Stimulated activated CD4-positive, alpha-beta T cell treated with anti-CD3 and anti-CD28 coated beads, Interleukin-15, amount 100 ng/mL, for 1 hour (primary cell): Measurements from ENCODE around the gene CAPN13.

Experiments used
- DNase-seq, 2 donors: peaks; one replicate each; pipeline ENCODE4 v3.0.0-alpha.2; 2020; ENCODE audit warnings: low read depth in 1 of 2, low spot score in 1 of 2

The CAPN13 gene, protein sequence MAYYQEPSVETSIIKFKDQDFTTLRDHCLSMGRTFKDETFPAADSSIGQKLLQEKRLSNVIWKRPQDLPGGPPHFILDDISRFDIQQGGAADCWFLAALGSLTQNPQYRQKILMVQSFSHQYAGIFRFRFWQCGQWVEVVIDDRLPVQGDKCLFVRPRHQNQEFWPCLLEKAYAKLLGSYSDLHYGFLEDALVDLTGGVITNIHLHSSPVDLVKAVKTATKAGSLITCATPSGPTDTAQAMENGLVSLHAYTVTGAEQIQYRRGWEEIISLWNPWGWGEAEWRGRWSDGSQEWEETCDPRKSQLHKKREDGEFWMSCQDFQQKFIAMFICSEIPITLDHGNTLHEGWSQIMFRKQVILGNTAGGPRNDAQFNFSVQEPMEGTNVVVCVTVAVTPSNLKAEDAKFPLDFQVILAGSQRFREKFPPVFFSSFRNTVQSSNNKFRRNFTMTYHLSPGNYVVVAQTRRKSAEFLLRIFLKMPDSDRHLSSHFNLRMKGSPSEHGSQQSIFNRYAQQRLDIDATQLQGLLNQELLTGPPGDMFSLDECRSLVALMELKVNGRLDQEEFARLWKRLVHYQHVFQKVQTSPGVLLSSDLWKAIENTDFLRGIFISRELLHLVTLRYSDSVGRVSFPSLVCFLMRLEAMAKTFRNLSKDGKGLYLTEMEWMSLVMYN

DNA sequence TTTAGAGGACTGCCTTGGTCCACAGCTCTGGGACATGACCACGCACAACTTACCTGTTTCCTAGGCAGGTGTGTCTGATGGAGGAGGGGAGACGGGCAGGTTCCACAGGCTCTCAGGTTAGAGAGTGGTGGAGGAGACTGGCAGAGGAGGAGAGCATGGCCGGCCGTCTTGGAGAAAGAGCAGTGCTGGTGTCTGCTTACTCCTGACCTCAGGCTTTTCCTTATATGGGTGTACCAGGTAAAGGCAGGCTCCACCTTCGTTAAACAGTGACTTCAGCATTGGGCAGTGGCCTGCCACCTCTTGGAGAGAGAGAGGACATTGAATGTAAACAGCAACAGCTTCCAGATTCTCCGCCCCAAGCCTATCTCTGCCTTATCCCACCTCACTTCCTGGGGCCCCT, at the start of gene CAPN13:
Gene CAPN13, minus strand, starts transcription at position 198 of the 400 bp plus-strand sequence. CDS start 20,121 bp downstream, outside the sequence.
- no peak for DNase-seq

DNA sequence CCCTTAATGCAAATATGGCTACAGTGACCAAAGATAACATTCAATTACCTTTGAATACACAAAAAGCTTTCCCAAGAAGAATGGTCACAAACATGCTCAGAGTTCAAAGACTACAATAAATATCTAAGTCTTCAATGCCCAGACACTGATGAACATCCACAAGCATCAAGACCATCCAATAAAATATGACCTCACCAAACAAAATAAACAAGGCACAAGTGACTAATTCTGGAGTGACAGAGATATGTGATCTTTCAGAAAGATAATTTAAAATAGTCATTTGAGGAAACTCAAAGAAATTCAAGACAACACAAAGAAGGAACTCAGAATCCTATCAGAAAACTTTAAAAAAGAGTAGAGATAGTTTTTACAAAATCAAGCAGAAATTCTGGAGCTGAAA, 40.6 kb upstream of the CAPN13 start:
- DNase-seq = no peak

DNA sequence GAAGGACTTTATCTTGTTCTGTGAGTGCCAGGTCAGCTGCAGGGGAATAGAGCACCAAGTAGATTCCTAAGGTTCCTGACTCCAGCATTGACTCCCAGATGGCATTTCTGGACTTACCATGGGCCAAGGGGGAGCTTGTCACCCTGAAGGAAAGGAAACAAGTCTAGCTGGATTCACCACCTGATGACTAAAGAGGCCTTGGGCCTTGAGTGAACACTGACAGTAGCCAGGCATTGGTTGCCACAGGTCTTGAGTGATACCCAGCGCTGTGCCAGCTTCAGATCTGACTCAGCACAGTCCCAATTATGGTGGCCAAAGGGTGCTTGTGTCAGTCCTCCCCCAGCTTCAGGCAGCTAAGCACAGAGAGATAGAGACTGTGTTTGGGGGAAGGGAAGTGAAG, 40.1 kb upstream of the CAPN13 start:
- DNase-seq = no peak

DNA sequence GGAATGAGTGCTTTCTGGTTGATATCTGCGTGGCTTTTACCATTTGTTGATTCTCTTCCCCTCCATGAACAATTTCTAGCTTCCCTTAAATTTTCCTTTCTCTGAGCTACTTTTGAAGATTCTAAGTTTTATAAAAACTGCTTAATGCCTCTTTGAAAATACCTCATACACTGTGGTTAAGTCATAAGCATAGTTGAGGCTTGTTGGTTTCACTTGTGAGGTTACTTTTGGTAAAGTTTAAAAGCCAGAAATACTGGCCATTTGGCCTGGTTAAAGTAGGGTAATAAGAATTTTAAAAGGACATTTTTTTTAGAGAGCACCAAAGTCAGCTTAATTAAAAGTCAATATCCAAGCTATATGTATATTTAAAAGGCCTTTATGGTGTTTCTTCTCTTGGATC, 21.3 kb upstream of the CAPN13 start:
- DNase-seq = no peak

DNA sequence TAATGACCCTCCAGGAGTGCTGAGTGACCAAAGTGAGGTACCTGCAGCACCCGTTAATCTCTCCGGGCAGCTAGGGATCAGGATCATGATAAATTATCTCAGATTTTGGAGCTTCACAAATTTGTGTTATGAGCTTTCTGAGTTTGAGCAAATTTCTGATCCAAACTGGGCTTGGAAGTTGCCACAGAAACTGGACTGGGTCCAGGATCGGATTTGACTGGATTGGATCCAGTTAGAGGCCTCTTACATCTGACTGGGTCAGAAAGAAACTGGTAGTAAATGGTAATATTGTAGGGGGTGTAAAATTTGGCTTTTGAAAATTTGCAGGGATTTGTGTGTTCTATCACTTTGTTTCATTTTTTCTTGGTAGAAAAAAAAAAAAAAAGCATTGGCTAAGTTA, 19.7 kb upstream of the CAPN13 start:
- DNase-seq = no peak

DNA sequence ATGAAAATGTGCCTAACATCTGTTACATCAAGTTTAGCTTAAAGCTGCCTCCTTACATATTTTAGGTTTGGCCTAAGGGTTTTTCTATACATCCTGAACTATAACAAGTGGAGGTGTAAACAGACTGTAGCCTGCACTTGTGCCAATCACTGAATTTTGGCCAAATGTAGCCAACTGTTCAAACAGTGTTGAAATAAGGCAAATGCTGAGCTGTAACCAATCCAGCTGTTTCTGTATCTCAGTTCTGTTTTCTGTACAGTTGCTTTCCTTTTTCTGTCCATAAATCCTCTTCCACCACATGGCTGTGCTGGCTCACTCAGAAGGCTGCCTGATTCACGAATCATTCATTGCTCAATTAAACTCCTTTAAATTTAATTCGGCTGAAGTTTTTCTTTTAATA, 19.2 kb upstream of the CAPN13 start:
- DNase-seq = no peak

DNA sequence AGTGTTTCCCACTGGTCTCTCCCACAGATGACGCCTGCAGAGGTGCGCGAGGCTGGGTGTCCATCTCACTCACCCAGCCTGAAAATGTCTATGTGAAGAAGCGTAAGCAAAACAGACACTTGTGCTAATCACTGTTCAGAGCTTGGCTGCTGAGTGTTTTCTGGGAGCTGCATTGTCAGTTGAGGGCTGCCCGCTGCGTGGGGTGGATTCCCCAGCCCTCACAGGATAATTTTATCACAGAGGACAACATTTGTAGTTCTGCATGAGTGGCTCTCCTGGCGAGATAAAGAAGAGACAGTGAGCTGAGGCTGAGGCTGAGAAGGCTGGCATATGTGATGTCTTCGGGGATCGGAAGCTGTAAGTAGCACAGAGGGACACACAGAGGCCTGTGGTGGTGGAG, 16.2 kb upstream of the CAPN13 start:
- no peak for DNase-seq

DNA sequence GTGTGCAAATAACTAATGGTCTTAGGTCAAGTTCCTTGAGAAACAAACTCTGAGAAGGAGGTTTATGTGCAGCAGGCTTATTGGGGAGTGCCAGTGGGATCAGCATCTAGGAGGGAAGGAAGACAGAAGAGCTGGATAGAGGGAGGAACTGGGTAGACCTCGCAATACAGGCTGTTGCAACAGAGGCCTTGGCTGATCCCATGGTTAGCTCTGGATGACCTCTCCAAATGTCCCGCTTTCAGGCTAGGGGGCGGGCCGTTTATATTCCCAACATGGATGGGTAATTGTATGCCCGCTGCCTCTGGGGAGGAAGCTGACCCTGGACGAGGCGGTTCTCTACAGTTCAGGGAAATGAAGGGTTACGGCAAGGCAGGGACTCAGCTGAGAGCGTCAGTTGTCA, 14.7 kb upstream of the CAPN13 start:
- DNase-seq = no peak

DNA sequence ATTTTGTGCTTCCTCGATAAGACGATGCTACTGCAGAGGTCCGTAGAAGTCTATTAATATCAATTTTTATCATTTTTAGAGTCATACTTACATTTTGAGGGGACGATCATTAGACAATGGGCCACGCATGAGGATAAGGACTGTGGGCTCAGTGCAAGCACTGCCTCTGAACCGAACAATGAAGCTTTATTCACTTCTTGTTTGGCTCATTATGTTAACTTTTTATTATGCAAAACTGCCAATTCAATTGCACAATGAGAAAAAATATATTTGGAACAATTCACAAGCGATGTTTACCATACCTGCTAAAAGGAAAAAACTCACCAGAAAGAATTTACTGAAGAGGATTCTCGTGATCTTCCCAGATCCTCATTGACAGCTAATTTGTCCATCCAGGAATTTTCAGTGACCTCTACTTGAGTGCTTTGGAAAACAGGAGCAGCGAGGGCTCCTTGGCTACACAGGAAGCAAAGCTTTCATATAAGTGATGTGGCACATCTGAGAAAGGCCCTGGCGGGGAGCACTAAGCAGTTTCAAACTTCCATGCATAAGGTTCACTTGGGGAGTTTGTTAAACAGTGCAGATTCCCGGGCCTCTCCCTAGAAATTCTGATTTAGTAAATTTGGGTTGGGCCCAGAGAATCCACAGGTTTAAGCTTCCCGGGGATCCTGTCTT, 13.3 kb upstream of the CAPN13 start:
- DNase-seq = no peak

DNA sequence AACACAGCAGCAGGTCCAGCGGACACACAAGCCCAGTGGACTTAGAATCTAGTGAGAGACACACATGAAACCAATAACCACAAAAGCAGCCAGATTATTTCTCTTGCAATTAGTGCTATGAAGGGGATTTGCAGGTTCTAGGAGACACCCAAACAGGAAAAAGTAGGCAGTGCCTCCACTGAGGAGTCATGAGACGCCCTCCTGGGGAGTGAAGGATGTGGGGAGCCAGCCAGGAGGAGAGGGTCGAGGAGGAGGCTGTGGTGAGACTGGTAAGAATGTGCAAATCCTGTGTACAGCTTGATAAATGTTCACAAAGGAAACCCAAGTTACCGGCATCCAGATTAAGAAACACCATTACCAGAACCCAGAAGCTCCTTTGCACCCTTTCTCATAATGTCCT, 2.7 kb upstream of the CAPN13 start:
- DNase-seq = no peak

DNA sequence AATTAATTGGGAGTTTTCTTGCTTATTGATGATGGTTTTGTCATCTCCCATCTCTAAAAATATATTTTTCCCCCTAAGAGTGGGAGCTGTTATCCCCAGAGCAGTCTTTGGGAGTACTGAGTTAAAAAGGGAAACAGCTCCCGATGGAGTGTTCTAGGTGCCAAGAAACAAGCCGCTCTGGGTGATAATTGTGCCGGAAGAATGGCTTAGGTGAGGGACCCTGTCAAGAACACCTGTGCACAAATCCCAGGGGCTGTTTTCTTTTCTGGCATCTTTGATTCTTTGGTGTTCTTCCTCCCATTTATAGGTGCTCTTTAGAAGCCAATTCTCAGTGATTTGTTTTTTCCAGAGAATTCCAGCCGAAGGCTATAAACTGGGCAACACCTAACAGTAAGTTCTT, 1.4 kb upstream of the CAPN13 start:
- no peak for DNase-seq

DNA sequence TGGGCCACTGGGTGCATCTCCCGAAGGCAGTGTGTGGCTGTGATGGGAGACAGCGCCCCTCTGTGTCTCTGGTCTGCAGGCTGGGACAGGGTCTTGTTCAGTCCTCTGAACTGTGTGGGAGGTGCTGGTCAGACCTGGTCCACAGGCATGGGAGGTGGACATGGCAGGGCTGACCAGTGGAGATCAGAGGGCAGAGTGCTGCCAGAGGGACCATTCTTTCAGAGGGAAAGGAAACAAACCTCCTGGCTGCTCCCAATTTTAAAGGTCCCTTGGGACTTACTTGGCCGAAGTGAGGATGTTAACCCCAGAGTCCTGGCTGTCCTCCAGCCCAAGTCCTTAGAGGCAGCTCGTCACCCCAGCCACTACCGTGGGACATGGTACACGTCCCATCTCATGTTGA, 4.0 kb downstream of the CAPN13 start:
- DNase-seq = no peak

DNA sequence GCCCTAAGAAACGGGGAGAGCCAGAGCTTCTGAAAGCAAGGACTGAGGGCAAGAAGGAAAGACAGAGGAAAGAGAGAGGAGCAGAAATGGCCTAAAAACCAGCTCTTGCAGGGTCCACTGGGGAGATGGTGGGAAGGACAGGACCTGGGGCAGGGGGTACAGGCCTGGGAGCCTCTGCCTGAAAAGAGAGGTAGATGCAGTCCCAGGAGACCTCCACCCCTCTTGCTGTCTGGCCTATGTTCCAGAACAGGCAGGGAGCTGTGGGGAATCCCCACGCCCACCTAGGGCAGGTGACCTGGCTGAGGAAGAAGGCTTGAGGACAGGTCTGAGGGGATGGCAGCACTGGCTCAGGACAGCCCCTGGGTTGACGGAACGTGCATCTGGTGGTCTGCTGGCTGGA, 4.6 kb downstream of the CAPN13 start:
- no peak for DNase-seq

DNA sequence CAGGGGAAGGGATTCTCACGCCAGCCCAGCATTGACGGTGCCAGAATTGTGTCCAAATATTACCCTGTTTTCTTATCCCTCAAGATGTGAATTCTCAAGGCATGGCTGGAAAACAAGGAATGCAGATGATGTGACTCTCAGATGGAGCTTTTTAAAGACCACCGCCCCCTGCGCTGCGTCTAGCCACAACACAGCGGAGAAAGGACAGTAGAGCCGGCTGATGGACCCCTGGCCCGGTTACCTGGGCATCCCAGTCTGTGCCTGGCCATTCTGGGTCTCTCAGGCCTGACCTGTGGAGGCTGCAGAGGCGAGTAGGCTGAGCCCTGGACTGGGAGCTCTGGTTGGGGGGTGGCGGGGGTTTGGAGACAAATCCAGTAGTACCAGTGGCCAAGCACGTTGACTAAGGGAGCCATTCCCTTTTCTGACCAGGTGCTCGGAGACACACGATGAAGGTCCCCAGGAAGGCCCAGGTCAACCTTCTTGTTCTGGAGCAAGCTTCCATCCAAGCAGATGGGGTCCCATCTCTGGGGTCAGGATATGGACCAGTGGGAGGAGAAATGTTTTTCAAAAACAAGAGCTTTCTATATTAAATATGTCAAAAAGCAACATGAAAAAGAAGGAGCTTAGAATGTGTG, 5.3 kb downstream of the CAPN13 start:
- no peak for DNase-seq

DNA sequence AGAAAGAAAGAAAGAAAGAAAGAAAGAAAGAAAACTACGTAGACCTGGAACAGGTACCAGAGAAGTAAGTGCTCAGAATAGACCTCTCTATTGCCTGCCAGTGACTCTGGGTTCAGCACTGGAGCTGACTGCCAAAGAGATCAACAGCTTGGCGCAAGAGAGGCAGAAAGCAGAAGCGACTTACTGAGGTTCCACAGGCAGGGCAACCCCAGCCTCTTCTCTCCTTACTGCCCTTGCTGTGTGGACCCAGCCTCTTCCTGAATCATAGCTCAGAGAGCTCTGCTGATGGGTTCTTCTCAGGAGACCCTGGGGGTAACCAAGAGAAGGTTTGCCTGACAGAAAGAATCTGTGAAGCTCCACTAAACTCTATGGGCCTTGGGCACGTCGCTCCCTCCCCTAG, 7.1 kb downstream of the CAPN13 start:
- DNase-seq = no peak

DNA sequence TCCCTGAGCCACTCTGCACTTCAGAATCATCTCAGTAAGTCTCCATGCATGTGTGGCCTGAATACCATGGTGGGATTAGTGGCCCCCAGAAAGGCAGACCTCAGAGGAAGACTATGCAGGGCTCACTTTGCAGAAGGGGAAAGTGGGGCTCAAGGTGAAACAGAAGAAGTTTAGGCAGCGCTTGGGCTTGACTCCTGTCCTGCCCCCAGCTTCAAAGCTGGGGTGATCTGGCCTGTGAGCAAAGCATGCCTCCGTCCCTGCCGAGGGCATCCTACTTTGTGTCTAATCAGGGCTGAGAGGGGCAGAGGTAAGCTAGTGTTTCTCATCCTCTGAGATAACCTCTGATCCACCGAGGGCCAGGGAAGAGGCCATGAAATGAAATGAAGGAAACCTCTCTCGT, 7.9 kb downstream of the CAPN13 start:
- no peak for DNase-seq

DNA sequence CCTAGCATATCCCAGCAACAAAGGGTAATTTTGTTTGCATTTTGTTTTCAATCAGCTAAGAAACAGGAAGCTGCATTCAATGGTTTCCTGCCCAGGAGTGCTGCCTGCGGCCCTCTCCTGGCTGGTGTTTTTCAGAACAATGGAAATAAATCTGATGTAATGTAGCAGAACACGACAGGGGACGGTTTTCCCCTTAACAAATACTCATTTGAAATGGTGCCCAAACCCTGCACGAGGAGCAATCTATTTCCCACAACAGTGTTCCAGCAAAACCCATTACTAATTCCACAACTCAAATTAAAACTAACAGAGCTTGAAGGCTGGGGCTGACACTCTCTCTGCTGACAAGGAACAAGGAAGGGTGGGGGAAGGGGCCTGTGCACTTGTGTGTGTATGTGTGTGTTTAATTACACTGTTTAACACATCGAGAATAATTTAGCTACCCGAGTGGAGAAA, 8.7 kb downstream of the CAPN13 start:
- no peak for DNase-seq

DNA sequence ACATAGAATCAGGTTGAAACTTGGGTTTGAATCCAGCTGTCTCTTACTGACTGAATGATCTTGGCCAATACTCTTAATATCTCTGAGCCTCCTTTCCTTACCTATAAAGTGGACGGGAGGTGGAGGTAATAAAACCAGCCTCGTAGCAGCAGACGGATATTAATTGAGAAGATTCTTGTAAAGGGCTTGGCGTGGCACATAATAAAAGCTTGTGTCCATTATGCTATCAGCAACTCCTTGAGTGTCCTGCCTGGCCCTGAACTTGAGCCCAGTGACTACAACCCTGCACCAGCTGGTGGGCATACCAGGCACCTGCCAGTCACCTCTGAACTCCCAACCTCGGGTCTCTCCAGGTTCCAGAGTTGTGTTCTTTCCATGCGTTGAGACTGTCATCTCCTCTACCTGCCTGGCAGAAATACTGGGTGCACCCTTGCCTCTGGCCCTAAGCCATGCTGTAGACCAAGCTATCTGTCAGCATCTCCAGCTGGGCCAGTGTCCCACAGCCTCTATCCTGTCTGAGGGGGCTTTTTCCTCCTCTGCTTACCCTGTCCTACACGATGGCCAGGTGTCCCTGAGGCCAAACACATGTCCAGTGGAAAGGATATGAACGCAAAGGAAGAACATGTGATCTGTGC, 9.7 kb downstream of the CAPN13 start:
- DNase-seq = no peak

DNA sequence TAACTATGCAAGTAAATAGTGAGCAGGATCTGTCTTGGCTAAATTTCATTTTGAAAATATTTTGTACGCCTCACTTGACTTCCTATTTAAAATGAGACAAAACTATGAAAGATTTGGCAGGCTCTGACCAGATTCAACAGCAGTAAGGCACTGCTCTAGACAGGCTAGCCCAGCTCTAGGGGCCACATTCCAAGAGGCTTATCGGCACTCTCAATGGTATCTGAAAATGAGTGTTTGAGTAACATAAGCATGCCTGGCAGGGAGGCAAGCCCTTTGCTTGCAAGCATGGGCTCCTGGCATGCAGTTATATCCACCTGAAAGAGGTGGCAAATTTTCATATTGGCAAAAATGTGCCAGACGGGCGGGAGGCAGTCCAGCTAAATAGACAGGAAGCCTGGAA, 10.5 kb downstream of the CAPN13 start:
- DNase-seq = no peak

DNA sequence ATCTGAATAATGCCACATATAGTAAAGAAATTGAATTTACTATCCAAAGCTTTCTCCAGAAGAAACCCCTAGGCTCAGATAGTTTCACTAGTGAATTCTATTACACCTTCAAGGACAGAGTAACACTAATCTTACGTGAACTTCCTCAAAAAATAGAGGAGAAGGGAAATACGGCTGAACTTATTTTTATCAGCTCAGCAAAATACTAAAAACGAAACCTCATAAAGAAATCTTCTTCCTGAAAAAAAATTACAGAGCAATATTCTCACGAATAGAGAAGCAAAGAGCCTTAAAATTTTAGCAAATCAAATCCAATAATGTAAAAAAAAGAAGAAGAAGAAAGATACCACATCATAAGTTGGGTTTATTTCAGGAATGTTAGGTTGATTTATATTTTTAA, 14.7 kb downstream of the CAPN13 start:
- DNase-seq = no peak

DNA sequence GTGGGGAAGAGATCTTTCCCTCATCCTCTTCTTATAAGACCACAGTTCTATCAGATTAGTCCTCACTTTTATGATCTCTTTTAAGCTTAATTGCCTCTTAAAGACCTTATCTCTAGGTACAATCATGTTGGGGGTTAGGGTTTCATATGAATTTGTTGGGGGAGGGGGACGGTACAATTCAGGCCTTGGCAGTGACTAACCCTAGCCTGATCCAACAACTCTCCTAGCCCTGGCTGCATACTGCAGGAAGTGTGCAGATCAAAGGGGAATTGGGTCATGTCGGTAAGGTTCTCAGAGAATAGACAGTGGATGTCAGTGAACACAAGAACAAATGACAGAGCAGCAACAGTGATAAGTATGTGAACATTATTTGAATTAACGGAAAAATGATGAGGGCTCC, 16.4 kb downstream of the CAPN13 start:
- no peak for DNase-seq
